Progenitor cell of endocrine pancreas (in vitro differentiated cells): ENCODE results near the gene TMC1. TPM values are rescaled to one million over a fixed set of nuclear protein-coding genes. Genes with fewer than 3 reads are reported as not detected.

Source experiments
- DNase-seq: peaks from one replicate; pipeline ENCODE4 v3.0.0; 2021; ENCODE audit warnings: low spot score; ENCODE audit not compliant: unreplicated experiment
- H3K27ac Mint-ChIP-seq: 2 replicates; pipeline ENCODE4 v1.8.0; 2021; ENCODE audit warnings: mild to moderate bottlenecking, moderate library complexity, mixed read lengths
- H3K27me3 Mint-ChIP-seq: 2 replicates; pipeline ENCODE4 v1.8.0; 2021; ENCODE audit warnings: mixed read lengths
- H3K36me3 Mint-ChIP-seq: 2 replicates; pipeline ENCODE4 v1.8.0; 2022; ENCODE audit warnings: mixed read lengths; ENCODE audit not compliant: insufficient read depth
- H3K4me1 Mint-ChIP-seq: 2 replicates; pipeline ENCODE4 v1.8.0; 2021; ENCODE audit warnings: low read depth, mixed read lengths
- H3K4me3 Mint-ChIP-seq: 2 replicates; pipeline ENCODE4 v1.8.0; 2021; ENCODE audit warnings: low read depth, mild to moderate bottlenecking, moderate library complexity, mixed read lengths
- H3K9me3 Mint-ChIP-seq: 2 replicates; pipeline ENCODE4 v1.8.0; 2021; ENCODE audit warnings: low read depth, mixed read lengths
- CTCF ChIP-seq: fragments of 200-600 bp; sonication (generic); IDR thresholded peaks from one replicate; pipeline ENCODE4 v1.5.0; 2021; ENCODE audit warnings: antibody characterized with exemption, mild to moderate bottlenecking; ENCODE audit not compliant: unreplicated experiment
- total RNA-seq: library from RNA; stranded (reverse); gene quantifications from 2 replicates; pipeline ENCODE4 v1.2.1, GENCODE V29; 2021

TMC1 gene
- total RNA-seq, 1 donor from 2014 or later = not detected

GRCh38 chr9:72599874-72600534, 78.6 kb downstream of the TMC1 start:
- H3K4me3 Mint-ChIP-seq = no peak overlapping the region
- DNase-seq = no peak
- no peaks in the 10 kb centered on the region for H3K4me1 Mint-ChIP-seq
- H3K36me3 Mint-ChIP-seq = no peaks in the 10 kb centered on the region
- H3K27ac Mint-ChIP-seq = no peak overlapping the region
- TF ChIP-seq CTCF = no peak
- H3K9me3 Mint-ChIP-seq = no peaks in the 10 kb centered on the region
- no peaks in the 10 kb centered on the region for H3K27me3 Mint-ChIP-seq

GRCh38 chr9:72600671-72601070, 79.3 kb downstream of the TMC1 start:
- Mint-ChIP-seq H3K36me3 (no peaks in the 10 kb centered on the region), H3K4me1 (no peaks in the 10 kb centered on the region)
- DNase-seq = no peak

GRCh38 chr9:72601615-72602014, 80.2 kb downstream of the TMC1 start:
- no peak for TF ChIP-seq CTCF
- no peak for DNase-seq
- Mint-ChIP-seq H3K4me1 (no peaks in the 10 kb centered on the region), H3K9me3 (no peaks in the 10 kb centered on the region), H3K27me3 (no peaks in the 10 kb centered on the region), H3K27ac (no peak overlapping the region), H3K36me3 (no peaks in the 10 kb centered on the region), H3K4me3 (no peak overlapping the region)

More at GRCh38 chr9:72600671-72601070, 79.3 kb downstream of the TMC1 start:
- Mint-ChIP-seq H3K9me3 (no peaks in the 10 kb centered on the region), H3K27me3 (no peaks in the 10 kb centered on the region), H3K4me3 (no peak overlapping the region), H3K27ac (no peak overlapping the region)
- no peak for TF ChIP-seq CTCF

GRCh38 chr9:72612449-72612848, 91.0 kb downstream of the TMC1 start:
- Mint-ChIP-seq H3K27ac (no peak overlapping the region), H3K4me1 (no peaks in the 10 kb centered on the region), H3K27me3 (no peaks in the 10 kb centered on the region), H3K9me3 (no peaks in the 10 kb centered on the region), H3K4me3 (no peak overlapping the region), H3K36me3 (no peaks in the 10 kb centered on the region)
- no peak for DNase-seq
- TF ChIP-seq CTCF = no peak

GRCh38 chr9:72614067-72614466, 92.7 kb downstream of the TMC1 start:
- Mint-ChIP-seq H3K4me1 (no peaks in the 10 kb centered on the region), H3K4me3 (no peak overlapping the region), H3K9me3 (no peaks in the 10 kb centered on the region), H3K27me3 (no peaks in the 10 kb centered on the region), H3K36me3 (no peaks in the 10 kb centered on the region), H3K27ac (no peak overlapping the region)
- TF ChIP-seq CTCF = no peak
- no peak for DNase-seq
